Subcutaneous adipose tissue (tissue), 4 donors: ENCODE data around the gene BAAT. TPM values are rescaled to one million over a fixed set of nuclear protein-coding genes. Genes with fewer than 3 reads are reported as not detected.

ENCODE experiments used
- total RNA-seq, 4 donors: library from RNA; depleted of rRNA; stranded (reverse); fragments of >200 nt; gene quantifications; one replicate each; pipeline ENCODE4 v1.1.0, GENCODE V29; 2016
- TF ChIP-seq, protein P1 (sequence below): fragments of 450-650 bp; IDR thresholded peaks from one replicate; pipeline ENCODE4 v1.5.1; 2016; ENCODE audit warnings: low read depth, mild to moderate bottlenecking, control low read depth, antibody characterized with exemption, moderate library complexity

The BAAT gene
- total RNA-seq, 4 donors from 2014 or later, result not detected

GRCh38 chr9:101359679-101360078, 25.1 kb downstream of the BAAT start:
- TF ChIP-seq, protein P1, sequence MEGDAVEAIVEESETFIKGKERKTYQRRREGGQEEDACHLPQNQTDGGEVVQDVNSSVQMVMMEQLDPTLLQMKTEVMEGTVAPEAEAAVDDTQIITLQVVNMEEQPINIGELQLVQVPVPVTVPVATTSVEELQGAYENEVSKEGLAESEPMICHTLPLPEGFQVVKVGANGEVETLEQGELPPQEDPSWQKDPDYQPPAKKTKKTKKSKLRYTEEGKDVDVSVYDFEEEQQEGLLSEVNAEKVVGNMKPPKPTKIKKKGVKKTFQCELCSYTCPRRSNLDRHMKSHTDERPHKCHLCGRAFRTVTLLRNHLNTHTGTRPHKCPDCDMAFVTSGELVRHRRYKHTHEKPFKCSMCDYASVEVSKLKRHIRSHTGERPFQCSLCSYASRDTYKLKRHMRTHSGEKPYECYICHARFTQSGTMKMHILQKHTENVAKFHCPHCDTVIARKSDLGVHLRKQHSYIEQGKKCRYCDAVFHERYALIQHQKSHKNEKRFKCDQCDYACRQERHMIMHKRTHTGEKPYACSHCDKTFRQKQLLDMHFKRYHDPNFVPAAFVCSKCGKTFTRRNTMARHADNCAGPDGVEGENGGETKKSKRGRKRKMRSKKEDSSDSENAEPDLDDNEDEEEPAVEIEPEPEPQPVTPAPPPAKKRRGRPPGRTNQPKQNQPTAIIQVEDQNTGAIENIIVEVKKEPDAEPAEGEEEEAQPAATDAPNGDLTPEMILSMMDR, result no peak

DNA sequence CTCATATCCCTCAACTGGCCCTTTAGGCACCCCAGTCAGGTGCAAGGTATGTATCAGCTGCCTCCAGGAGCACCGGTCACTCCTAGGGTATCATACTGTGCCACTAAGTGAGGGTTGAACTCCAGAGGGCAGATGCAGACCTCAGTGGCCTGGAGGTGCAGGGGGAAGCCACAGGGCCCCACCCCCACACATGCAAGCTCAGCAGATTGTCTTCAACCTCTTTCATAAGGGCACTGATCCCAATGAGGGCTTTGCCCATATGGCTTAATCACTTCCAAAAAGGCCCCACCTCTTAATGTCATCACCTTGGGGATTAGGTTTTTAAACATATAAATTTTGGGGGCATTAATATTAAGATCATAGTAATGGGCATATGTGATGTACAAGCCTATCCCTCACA, 28.2 kb downstream of the BAAT start:
- TF ChIP-seq, protein P1, result no peak

GRCh38 chr9:101354765-101355708, 29.8 kb downstream of the BAAT start:
- TF ChIP-seq, protein P1, result no peak

GRCh38 chr9:101354143-101354764, 30.6 kb downstream of the BAAT start:
- TF ChIP-seq, protein P1, result no peak

GRCh38 chr9:101353683-101354082, 31.1 kb downstream of the BAAT start:
- TF ChIP-seq, protein P1, result no peak

- TF ChIP-seq, protein P1, result no peak
These were observed 31.8 kb downstream of the BAAT start for GRCh38 chr9:101352892-101353463.

GRCh38 chr9:101350285-101350684, 34.5 kb downstream of the BAAT start:
- TF ChIP-seq, protein P1, result no peak
